ENCODE results near the gene SLC9A9. TPM values are rescaled to one million over a fixed set of nuclear protein-coding genes. Genes with fewer than 3 reads are reported as not detected.

The SLC9A9 gene
- total and polyA plus RNA-seq, 8 donors, result 0.58 to 29.7 (median 14.0) TPM

DNA sequence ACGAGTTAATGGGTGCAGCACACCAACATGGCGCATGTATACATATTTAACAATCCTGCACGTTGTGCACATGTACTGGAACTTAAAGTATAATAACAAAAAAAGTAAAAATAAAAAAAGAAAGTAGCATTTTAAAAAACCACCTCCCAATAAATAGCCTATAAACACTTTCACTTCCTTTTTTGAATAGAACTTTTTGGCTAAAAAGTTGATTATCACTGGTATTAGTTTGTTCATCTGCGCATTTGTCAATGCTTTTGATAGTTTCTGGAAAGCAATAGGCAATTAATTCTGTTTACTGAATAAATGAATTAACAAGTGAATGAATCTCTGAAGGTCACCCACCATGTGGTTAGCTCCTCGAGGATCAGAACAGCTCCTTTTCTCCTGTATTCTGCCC, 179.9 kb downstream of the SLC9A9 start:
- 81 to 88% (median 85%) methylated on average over 5 of the region's 5 CpGs for WGBS, 5 donors

DNA sequence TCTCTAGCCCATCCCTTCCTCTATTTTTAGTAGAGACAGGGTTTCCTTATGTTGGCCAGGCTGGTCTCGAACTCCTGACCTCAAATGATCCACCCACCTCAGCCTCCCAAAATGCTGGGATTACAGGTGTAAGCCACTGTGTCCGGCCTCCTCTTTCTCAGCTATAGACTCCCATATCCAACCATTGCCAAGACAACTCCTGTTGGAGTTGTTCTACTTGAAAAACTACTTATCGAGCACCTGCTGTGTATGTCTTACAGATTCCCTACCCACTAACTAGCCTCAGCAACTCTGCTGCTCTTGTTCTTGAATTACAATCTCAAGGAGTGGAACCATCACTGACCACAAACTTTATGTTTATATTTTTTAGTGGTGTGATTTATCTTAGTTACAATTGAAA, 186.6 kb downstream of the SLC9A9 start:
- TF ChIP-seq, protein P1, sequence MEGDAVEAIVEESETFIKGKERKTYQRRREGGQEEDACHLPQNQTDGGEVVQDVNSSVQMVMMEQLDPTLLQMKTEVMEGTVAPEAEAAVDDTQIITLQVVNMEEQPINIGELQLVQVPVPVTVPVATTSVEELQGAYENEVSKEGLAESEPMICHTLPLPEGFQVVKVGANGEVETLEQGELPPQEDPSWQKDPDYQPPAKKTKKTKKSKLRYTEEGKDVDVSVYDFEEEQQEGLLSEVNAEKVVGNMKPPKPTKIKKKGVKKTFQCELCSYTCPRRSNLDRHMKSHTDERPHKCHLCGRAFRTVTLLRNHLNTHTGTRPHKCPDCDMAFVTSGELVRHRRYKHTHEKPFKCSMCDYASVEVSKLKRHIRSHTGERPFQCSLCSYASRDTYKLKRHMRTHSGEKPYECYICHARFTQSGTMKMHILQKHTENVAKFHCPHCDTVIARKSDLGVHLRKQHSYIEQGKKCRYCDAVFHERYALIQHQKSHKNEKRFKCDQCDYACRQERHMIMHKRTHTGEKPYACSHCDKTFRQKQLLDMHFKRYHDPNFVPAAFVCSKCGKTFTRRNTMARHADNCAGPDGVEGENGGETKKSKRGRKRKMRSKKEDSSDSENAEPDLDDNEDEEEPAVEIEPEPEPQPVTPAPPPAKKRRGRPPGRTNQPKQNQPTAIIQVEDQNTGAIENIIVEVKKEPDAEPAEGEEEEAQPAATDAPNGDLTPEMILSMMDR (IDR thresholded peaks at IDR 0.05), result no peak
- no peak for TF ChIP-seq EP300 (IDR thresholded peaks at IDR 0.05)
- no peak for TF ChIP-seq POLR2AphosphoS5 (IDR thresholded peaks at IDR 0.05)
- no peak for TF ChIP-seq POLR2A (IDR thresholded peaks at IDR 0.05)
- no peak for DNase-seq
- no peak overlapping the region for H3K27ac ChIP-seq
- 83 to 89% (median 86%) methylated on average over 3 of the region's 3 CpGs for WGBS, 5 donors
- H3K4me1 ChIP-seq, result no peaks in the 10 kb centered on the region
- no peaks in the 10 kb centered on the region for H3K36me3 ChIP-seq
- no peaks in the 10 kb centered on the region for H3K27me3 ChIP-seq
- H3K9me3 ChIP-seq, result no peaks in the 10 kb centered on the region
- intact Hi-C loops (cut with DNase I; ENCODE audit: low total_unique reads), result no loop called here
- H3K4me3 ChIP-seq, result no peak overlapping the region

More for the DNA sequence above, 179.9 kb downstream of the SLC9A9 start:
- intact Hi-C loops (cut with DNase I; ENCODE audit: low total_unique reads), result no loop called here
- Histone ChIP-seq H3K4me3 (no peak overlapping the region), H3K27ac (peak overlapping the region in 1 of 5 donors; percentile 51), H3K9me3 (no peaks in the 10 kb centered on the region), H3K36me3 (no peaks in the 10 kb centered on the region), H3K4me1 (no peaks in the 10 kb centered on the region), H3K27me3 (no peaks in the 10 kb centered on the region)
- no peak for DNase-seq
- no peak for TF ChIP-seq EP300 (IDR thresholded peaks at IDR 0.05)
- TF ChIP-seq, protein P1 (IDR thresholded peaks at IDR 0.05), result no peak
- no peak for TF ChIP-seq POLR2AphosphoS5 (IDR thresholded peaks at IDR 0.05)
- no peak for TF ChIP-seq POLR2A (IDR thresholded peaks at IDR 0.05)

DNA sequence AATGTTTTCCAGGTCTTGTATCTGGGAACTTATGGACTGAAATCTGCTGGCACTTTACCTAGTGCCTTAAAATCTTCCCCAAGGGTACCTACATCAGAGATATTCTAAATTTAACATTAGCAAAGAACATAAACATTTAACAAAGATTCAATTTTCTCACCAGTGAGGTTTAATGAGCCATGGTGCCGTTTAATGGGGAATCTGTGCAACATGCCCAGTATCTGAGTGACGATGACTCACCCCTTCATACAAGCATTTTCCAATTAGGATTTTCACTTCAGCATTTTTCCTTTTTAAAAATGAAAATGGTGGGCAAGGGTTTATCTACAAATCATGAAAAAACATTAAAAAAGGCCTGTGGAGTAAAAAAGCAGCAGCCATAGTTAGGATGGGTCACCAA, 189.4 kb downstream of the SLC9A9 start:
- no peak overlapping the region for H3K27ac ChIP-seq
- DNase-seq, result no peak
- no peaks in the 10 kb centered on the region for H3K4me1 ChIP-seq
- H3K4me3 ChIP-seq, result no peak overlapping the region
- WGBS, 5 donors, result 40 to 85% (median 65%) methylated on average over 2 of the region's 2 CpGs
- no peaks in the 10 kb centered on the region for H3K36me3 ChIP-seq
- no peaks in the 10 kb centered on the region for H3K27me3 ChIP-seq
- H3K9me3 ChIP-seq, result no peaks in the 10 kb centered on the region
- intact Hi-C loops (cut with DNase I; ENCODE audit: low total_unique reads), result no loop called here
- TF ChIP-seq EP300 (IDR thresholded peaks at IDR 0.05), result no peak
- no peak for TF ChIP-seq POLR2A (IDR thresholded peaks at IDR 0.05)
- TF ChIP-seq POLR2AphosphoS5 (IDR thresholded peaks at IDR 0.05), result no peak
- TF ChIP-seq, protein P1 (IDR thresholded peaks at IDR 0.05), result no peak

DNA sequence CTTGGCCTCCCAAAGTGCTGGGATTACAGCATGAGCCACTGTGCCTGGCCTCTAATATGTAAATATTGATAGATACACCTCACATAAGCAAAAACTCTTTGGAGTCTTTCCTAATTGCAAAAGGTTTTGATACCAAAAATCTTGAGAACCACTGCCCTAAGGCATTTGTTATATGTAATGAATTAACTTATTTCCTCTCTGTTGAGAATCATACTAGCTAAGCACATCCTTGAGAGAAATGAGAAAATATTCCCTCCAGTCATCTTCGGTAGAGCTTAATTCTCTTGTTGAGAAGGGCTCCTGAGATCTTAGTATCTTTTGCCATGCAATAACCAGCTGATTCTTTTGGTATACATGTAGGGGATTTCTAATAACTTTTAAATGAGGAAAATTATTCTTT, 190.2 kb downstream of the SLC9A9 start:
- TF ChIP-seq, protein P1 (IDR thresholded peaks at IDR 0.05), result no peak
- TF ChIP-seq EP300 (IDR thresholded peaks at IDR 0.05) (no peak), POLR2AphosphoS5 (IDR thresholded peaks at IDR 0.05) (no peak), POLR2A (IDR thresholded peaks at IDR 0.05) (no peak)
- DNase-seq, result no peak
- no peaks in the 10 kb centered on the region for H3K27me3 ChIP-seq
- no peak overlapping the region for H3K27ac ChIP-seq
- intact Hi-C loops (cut with DNase I; ENCODE audit: low total_unique reads), result no loop called here
- H3K9me3 ChIP-seq, result no peaks in the 10 kb centered on the region
- H3K36me3 ChIP-seq, result no peaks in the 10 kb centered on the region
- WGBS, 5 donors, result 69 to 100% (median 91%) methylated on average over 1 of the region's 1 CpG
- H3K4me3 ChIP-seq, result no peak overlapping the region
- H3K4me1 ChIP-seq, result no peaks in the 10 kb centered on the region
